PFSK-1 (cell line): Measurements from ENCODE around the gene PIGV.

Experiments
- POLR2AphosphoS5 ChIP-seq: IDR thresholded peaks from 2 replicates; pipeline ENCODE4 v1.6.1; 2012; ENCODE audit warnings: low read depth, mild to moderate bottlenecking, control low read depth, low read length, moderate library complexity
- TF ChIP-seq, protein P1 (sequence below), 2 experiments: IDR thresholded peaks; 2 replicates each; pipeline versions ENCODE4 v1.6.1 to v1.8.0; 2011 to 2012; ENCODE audit warnings: low read depth in 2 of 2, low read length in 2 of 2, control low read depth in 1 of 2, inconsistent platforms in 1 of 2, mild to moderate bottlenecking in 1 of 2, moderate library complexity in 1 of 2; ENCODE audit not compliant: insufficient read depth in 1 of 2

DNA sequence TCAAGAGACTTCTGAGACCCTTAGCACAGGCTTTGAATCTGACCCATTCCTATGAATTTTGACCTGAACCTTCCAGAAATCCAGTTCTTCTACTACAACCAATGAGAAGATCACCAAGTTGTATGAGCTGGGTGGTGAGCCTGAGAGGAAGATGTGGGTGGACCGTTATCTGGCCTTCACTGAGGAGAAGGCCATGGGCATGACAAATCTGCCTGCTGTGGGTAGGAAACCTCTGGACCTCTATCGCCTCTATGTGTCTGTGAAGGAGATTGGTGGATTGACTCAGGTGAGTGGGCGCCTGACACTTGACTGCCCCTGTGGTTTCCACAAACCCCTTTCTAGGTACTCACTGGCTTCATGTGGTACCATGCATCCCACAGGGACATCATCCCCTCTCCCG is 20.0 kb upstream of the PIGV start:
- TF ChIP-seq, protein P1, sequence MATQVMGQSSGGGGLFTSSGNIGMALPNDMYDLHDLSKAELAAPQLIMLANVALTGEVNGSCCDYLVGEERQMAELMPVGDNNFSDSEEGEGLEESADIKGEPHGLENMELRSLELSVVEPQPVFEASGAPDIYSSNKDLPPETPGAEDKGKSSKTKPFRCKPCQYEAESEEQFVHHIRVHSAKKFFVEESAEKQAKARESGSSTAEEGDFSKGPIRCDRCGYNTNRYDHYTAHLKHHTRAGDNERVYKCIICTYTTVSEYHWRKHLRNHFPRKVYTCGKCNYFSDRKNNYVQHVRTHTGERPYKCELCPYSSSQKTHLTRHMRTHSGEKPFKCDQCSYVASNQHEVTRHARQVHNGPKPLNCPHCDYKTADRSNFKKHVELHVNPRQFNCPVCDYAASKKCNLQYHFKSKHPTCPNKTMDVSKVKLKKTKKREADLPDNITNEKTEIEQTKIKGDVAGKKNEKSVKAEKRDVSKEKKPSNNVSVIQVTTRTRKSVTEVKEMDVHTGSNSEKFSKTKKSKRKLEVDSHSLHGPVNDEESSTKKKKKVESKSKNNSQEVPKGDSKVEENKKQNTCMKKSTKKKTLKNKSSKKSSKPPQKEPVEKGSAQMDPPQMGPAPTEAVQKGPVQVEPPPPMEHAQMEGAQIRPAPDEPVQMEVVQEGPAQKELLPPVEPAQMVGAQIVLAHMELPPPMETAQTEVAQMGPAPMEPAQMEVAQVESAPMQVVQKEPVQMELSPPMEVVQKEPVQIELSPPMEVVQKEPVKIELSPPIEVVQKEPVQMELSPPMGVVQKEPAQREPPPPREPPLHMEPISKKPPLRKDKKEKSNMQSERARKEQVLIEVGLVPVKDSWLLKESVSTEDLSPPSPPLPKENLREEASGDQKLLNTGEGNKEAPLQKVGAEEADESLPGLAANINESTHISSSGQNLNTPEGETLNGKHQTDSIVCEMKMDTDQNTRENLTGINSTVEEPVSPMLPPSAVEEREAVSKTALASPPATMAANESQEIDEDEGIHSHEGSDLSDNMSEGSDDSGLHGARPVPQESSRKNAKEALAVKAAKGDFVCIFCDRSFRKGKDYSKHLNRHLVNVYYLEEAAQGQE (IDR thresholded peaks at IDR 0.05; ENCODE audit: insufficient read depth in 1 of 2, low read depth in 2 of 2, low read length in 2 of 2): no peak
- no peak for TF ChIP-seq POLR2AphosphoS5
